Activated T-helper 9 cell treated with anti-CD3 and anti-CD28 coated beads, Interleukin-2, amount 50 U/mL, for 16 hours (primary cell): ENCODE results near the gene ACOT8.

Experiments used
- DNase-seq: peaks from one replicate; pipeline ENCODE4 v3.0.0-alpha.2; 2020; ENCODE audit warnings: low read depth

The ACOT8 gene

GRCh38 chr20:45792317-45793118 lies 64.7 kb downstream of the ACOT8 start:
- no peak for DNase-seq
